GM19372 (cell line): ENCODE measurements around the gene TULP1.

Experiments
- ATAC-seq: cut with Tn5 transposase; IDR thresholded peaks from one replicate; pipeline ENCODE4 v1.9.1; 2021; ENCODE audit warnings: mild to moderate bottlenecking, low read depth, moderate library complexity; ENCODE audit not compliant: unreplicated experiment

The TULP1 gene

DNA sequence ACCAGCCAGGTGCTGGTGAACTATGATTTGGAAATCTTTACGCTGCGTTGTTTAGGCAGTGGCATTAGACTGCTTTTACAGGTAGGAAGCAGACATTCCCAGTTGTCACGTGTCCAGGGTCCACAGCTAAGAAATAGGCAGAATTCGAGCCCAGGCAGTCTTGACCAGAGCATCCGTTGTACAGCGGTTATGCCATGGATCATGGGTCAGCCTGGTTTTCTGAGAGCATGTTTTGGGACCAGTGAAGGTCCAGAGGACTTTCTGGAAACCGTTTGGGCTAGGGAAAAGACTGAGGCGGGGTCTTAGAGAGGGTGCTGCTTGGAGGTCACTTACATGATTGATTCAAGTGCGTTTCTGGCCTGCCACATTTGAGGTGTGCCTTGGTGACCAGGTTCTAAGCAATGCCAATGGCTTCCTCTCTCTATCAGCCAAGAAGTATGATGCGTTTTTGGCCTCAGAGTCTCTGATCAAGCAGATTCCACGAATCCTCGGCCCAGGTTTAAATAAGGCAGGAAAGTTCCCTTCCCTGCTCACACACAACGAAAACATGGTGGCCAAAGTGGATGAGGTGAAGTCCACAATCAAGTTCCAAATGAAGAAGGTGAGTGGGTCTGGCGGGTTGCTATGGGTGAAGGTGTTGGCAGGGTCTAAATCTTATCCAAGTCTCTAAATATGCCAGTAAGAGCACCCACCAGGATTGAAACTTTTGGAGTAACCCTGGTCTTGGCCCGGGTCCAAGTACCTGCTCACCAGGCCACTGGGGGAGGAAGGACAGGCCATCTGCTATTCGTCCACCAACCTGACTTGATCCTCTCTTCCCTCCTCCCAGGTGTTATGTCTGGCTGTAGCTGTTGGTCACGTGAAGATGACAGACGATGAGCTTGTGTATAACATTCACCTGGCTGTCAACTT is 42.7 kb downstream of the TULP1 start:
- no peak for ATAC-seq

DNA sequence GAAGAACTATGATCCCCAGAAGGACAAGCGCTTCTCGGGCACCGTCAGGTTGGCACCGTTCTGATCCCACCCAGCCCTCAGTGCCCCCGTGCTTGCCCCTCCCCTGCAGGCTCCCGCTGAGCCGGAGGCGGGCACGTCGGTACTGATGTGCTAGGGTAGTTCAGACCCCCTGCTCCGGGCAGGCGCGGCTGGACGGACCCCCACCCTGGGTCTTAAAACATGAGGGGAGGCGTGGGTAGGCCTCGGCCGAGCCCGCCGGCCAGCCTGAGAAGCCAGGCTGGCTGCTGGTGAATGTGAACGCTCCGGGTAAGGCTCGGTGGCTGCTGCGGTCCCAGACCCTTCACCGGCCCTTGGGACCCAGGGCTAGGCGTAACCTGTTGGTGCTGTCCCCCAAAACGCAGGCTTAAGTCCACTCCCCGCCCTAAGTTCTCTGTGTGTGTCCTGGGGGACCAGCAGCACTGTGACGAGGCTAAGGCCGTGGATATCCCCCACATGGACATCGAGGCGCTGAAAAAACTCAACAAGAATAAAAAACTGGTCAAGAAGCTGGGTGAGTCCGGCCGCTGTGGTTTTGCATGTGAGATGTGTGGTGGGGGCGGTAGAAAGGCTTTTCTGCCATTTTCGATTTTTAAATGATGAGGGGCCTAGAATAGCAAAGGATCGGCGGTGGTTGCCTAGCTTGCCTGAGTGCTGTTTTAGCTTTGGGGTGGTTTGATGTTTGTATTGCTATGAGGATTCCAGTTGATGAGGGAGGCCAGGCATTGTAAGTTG is 43.5 kb downstream of the TULP1 start:
- no peak for ATAC-seq

DNA sequence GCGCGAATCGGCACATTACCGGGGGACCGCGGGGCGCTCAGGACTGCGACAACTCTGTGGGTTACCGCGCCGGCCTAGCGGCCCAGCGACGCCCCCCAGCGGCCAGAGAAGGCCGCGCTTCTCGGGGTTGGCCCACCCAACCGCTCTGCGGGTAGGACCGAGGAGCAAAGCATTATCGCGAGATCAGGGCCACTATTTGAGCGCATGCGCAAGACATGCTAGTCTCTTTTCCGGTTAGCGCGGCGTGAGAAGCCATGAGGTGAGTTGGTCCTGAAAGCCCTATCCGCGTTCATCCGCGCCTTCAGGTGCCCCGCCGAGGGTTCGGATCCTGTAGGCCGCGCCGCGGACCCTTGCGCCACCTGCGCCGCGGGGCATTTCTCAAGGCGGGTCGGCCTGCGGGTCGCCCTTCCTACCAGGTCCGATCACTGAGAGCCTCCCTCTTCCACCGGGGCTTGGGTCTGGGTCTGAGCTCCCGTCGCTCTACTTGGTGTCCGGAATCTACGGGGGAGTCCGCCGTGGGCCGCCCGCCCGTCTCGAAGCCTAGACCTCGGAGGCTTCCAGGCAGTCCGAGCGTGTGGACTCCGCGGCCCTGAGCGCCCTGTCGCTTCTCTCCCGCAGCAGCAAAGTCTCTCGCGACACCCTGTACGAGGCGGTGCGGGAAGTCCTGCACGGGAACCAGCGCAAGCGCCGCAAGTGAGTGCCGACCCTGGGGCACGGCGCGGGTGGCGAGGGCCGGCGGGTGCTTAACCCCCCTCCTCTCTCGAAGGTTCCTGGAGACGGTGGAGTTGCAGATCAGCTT is 44.3 kb downstream of the TULP1 start, which contains the start of gene RPL10A:
Gene RPL10A (plus strand): TSS at position 221 of the 799 bp plus-strand sequence. CDS start 34 bp downstream, at position 255.
- peak; percentile 83 for ATAC-seq

DNA sequence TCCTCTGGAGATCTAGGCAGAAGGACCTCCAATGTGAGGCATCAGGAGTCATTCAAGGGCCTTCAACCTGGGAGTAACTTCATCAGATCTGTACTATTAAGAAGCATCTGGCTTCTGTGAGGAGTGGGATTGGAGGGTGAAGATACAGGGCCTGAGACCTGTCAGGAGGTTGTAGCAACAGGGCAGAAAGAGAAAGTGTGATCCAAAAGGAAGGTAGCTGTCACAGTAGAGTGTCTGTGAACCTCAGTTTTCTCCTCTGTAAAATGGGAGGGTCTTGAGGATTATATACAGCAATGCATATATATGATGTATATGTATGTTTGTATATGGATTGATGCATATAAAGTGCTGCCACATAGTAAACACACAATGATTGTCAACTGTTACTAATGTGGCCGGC is 47.0 kb downstream of the TULP1 start:
- no peak for ATAC-seq

DNA sequence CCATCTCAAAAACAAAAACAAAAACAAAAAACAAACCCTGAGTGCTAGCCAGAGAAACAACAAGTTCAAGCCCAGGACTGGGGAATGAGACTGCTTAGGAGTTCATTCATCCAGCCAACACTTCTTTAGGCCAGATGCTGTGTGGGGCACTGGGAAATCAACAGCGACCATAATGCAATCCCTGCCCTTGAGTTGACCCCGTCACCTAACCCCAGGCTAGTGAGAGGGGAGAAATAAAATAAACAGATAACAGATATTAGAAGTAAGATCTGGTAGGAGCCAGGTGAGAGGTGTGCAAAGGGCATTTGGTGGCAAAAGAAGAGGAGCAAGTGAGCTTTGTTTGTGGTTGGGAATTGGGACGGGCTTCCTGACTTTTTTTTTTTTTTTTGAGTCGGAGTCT is 49.4 kb downstream of the TULP1 start:
- no peak for ATAC-seq

DNA sequence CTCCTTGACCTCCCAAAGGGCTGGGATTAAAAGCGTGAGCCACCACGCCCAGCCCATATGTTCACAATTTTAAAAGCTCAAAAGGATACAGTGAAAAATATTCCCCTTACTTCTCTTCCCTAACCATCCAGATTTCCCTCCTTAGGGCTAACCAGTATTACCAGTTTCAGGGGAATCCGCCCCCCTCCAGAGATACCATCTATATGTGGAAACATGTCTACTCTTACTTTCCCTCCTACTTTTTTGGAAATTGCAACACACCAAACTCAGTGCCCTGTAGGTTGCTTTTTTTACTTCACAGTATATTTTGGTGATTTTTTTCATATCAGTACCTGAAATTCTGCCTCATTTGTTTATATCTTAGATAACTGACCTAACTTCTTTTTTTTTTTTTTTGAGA is 51.4 kb downstream of the TULP1 start:
- no peak for ATAC-seq

DNA sequence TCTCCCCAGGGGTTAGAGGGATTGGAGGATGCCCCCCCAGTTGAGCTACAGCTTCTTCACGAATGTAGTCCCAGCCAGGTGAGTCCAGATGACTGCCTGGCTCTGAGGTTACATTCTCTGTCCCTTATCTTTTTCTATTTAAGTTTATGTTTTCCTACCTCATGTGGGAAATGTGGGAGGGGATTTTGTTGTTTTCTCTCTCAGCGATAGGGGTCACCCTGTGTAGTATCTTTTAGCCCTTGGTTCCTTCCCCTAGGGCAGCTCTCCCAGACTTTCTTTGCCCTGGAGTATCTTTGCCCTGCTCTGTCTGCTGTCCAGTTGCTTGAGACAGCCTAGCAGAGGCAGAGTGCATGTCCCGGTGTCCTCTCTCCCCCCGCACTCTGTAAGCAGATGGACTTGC is 54.8 kb downstream of the TULP1 start:
- ATAC-seq: no peak

DNA sequence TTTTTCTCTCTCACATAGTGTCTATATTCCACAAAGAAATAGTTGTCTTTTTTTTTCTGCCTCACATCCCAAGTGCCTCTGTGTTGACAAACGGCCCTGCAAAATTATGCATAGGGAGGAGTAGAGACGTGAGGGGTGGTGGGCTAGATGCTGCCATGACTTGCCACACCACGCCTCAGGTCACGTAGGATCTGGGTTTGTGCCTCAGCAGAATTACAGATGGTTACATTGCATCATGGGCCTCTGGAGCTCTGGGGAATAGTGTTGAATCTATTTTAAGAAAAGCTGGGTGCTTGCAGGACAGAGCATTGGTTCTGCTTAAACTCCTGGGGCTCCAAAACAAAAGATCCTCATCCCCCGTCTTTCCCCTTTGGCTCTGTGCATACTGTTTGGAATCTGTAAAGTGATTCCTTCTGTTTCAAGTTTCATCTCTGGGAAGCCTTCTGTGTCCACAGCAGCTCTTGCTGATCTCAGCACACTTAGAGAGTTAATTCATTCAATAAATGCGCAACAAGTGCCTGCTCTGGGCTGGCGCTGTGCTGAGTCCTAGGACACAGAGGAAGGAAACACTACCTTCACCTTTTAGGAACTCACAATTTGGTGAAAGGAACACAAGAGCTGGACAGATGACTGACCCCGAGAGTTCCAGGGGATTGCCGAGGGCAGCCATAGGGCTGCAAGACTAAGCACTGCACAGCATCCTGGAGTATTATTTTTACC is 58.1 kb downstream of the TULP1 start:
- no peak for ATAC-seq

DNA sequence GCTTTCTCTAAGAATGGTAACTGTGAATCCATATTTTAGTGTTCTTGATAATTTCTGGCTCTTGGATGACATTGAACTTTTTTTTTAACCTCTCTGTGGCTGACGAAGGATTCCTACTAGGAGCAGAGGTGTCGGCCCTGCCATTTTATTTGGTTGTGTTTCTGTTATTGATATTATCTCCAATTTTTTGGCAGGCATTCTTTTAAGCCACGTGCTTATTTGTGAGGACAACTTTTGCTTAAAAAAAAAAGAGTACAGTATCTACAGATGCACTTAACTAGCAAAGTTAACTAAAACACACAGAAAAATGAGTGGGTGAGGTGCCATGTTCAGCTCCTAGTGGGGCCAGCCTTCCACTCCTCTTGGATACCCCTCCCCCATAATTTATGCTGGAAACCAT is 59.5 kb downstream of the TULP1 start:
- ATAC-seq: no peak

DNA sequence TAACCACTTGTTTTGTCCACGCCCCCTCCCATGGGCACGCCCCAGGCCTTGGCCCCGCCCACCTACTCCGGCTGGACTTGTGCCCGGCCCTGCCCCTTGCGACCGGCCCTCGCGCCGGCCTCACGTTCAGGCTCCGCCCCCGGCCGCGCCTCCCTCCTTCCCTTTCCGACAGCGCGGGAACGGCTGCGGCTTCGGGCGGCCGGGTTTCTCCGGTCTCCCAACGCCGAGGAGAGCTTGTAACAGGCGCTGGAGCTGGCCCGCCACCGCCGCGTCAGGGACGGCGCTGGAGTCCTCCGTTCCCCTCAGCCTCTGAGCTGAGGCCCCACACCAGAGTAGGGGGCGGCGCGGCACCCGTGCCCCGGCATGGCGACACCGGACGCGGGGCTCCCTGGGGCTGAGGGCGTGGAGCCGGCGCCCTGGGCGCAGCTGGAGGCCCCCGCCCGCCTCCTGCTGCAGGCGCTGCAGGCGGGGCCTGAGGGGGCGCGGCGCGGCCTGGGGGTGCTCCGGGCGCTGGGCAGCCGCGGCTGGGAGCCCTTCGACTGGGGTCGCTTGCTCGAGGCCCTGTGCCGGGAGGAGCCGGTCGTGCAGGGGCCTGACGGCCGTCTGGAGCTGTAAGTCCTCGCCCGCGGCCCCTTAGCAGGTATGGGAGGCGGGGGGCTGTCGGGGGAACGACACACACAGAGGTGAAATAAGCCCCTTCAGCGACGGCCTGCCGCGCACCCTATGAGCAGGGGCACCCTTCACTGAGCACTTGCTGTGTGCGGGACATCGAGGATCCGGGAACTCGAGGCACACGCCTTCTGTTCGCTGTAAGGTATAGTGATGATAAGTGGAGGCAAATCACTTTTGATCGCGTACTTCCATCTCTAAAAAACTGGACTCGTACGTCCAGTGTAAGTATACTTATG is 60.3 kb downstream of the TULP1 start, which contains the start of gene FANCE:
Gene FANCE (plus strand): TSS at position 156 of the 908 bp plus-strand sequence. CDS start 208 bp downstream, at position 364.
- peak; percentile 89 for ATAC-seq

DNA sequence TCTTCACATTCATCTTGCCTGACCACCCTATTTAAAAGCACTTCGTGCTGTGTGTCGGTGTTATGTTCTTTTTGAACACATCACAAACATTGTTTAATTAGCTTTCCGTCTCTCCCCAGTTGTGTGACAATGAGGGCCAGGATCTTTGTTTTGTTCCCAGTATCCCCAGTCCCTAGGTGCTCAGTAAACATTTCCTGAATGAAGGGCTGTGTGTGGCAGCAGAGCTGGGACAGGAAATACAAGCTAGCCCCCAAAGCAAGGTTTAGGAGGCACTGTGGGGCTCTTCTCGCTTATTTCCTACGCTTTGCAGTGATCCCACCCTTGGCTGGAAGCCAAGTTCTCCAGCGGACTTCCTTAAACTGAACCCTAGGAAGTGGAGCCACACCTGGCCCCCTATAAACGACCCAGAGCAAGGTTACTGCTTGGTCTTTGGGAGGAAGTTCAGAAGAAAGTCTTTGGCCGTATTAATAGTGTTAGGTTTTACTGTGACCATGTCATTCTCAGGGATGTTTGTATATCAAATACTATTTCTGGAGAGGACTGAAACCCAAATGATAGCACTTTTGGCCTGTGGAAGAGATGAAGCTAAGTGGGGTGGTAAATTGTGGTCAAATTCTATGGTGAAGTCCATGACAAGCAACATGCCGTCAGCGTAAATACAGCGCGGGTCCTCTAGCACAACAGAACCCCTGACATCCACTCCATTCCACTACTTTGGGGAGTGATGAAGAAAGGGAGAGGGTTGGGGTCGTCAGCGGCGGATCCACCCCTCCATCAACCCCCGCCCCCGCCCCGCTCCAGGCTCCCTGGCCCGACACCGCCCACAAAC is 61.1 kb downstream of the TULP1 start:
- no peak for ATAC-seq

DNA sequence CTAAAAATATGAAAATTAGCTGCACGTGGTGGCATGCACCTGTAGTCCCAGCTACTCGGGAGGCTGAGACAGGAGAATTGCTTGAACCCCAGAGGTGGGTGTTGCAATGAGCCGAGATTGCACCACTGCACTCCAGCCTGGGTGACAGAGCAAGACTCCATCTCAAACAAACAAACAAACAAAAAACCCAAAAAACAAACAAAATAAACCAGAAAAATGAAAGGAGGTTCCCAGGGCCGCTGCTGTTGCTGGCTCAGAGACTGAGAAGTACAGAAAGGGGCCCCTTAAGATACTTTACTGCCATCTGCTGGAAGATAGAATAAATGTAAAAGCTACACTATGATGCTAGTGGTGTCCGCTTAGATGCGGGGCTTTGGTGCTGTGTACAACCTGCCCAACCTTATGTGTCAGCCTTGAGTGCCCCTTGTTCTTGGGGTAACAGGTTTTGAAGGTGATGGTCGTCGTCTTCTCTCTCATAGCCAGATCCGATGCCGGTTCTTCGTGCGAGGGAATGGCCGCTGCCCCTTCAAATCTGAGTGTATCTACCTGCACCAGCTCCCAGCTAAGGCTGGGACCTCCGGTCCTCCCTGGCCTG is 63.3 kb downstream of the TULP1 start:
- ATAC-seq: no peak

DNA sequence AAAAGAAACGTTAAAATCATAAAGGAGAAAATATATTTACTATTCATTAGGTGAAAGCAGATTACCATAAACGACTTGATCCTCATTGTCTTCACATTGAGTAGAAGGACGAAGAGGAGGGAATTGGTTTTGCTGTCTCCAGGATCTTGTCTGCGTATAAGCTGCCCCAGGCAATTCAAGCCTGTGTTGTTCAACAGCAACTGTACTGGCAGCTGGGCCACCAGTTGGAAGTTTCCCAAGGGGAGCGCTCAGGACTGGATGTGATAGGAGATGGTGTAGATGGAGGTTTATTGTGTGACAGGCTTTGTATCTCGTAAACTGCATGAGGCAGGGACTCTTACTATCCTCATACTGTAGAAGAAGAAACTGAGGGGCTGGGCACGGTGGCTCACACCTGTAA is 64.5 kb downstream of the TULP1 start:
- no peak for ATAC-seq
